Right renal cortex interstitium (tissue), 3 donors: ENCODE measurements around the gene MCM10. TPM values are rescaled to one million over a fixed set of nuclear protein-coding genes. Genes with fewer than 3 reads are reported as not detected.
A peak's percentile ranks its signal among the peaks of the same experiment; 100 is the strongest.
"Not testable (repeated sequence)": the region's sequence is repeated elsewhere in the genome, so short reads cannot be mapped to it uniquely, and the experiment has no call there.

Experiments used
- DNase-seq, 3 donors: peaks; one replicate each; pipeline ENCODE4 v3.0.0-alpha.2; 2013; ENCODE audit warnings: low read depth in 3 of 3, low spot score in 2 of 3
- polyA plus RNA-seq, 3 donors: library from polyadenylated mRNA; unstranded; fragments of 120-200 nt; gene quantifications; one replicate each; pipeline ENCODE4 v1.2.1, GENCODE V29; 2013; ENCODE audit not compliant: insufficient read length in 3 of 3

The MCM10 gene
- polyA plus RNA-seq: 10 to 100 TPM; 10.2 to 11.3 (median 11.3) TPM

- DNase-seq: peak; percentile 97 to 99 (median 98)
These were observed at the start of gene MCM10 for GRCh38 chr10:13160934-13161856. TSS of gene MCM10 (plus strand) at chr10:13161558. CDS start at chr10:13164203, 2,645 bp downstream.

- no peak for DNase-seq
These were observed 47.8 kb upstream of the MCM10 start for GRCh38 chr10:13113544-13113943.

GRCh38 chr10:13115832-13116803 lies 45.2 kb upstream of the MCM10 start:
- no peak for DNase-seq

- DNase-seq: no peak
These were observed 43.2 kb upstream of the MCM10 start for GRCh38 chr10:13117841-13118783.

GRCh38 chr10:13118784-13119410 lies 42.5 kb upstream of the MCM10 start:
- no peak for DNase-seq

GRCh38 chr10:13120786-13121499 lies 40.4 kb upstream of the MCM10 start:
- DNase-seq: no peak

GRCh38 chr10:13121500-13121854 lies 39.9 kb upstream of the MCM10 start:
- DNase-seq: no peak

- no peak for DNase-seq
These were observed 24.7 kb upstream of the MCM10 start for GRCh38 chr10:13136651-13137050.

- DNase-seq: no peak
These were observed 22.2 kb upstream of the MCM10 start for GRCh38 chr10:13139150-13139549.

GRCh38 chr10:13139676-13140075 lies 21.7 kb upstream of the MCM10 start:
- no peak for DNase-seq

GRCh38 chr10:13140627-13141190 lies 20.6 kb upstream of the MCM10 start:
- no peak for DNase-seq

GRCh38 chr10:13143766-13144165 lies 17.6 kb upstream of the MCM10 start:
- DNase-seq: no peak

GRCh38 chr10:13144814-13145213 lies 16.5 kb upstream of the MCM10 start:
- no peak for DNase-seq

GRCh38 chr10:13146379-13146778 lies 15.0 kb upstream of the MCM10 start:
- no peak for DNase-seq

- DNase-seq: no peak
These were observed 14.2 kb upstream of the MCM10 start for GRCh38 chr10:13147161-13147560.

GRCh38 chr10:13152296-13152695 lies 9.1 kb upstream of the MCM10 start:
- DNase-seq: no peak

- DNase-seq: not testable (repeated sequence)
These were observed 5.5 kb upstream of the MCM10 start for GRCh38 chr10:13155860-13156259.

GRCh38 chr10:13158401-13158800 lies 3.0 kb upstream of the MCM10 start:
- no peak for DNase-seq

- DNase-seq: no peak
These were observed 506 bp downstream of the MCM10 start for GRCh38 chr10:13161857-13162271.
